DOHH2 (cell line): Measurements from ENCODE around the gene SIRT5.

Experiments used
- EZH2phosphoT487 ChIP-seq: fragments of 200-600 bp; sonication (generic); IDR thresholded peaks from 2 replicates; pipeline ENCODE4 v1.6.1; 2017; ENCODE audit warnings: borderline replicate concordance, mild to moderate bottlenecking, antibody characterized with exemption, low read length, moderate library complexity, mixed read lengths
- TF ChIP-seq, protein P1 (sequence below): fragments of 200-600 bp; sonication (generic); IDR thresholded peaks from one replicate; pipeline ENCODE4 v1.5.1; 2014; ENCODE audit warnings: antibody characterized with exemption, mild to moderate bottlenecking, low read depth, low read length; ENCODE audit not compliant: poor library complexity, severe bottlenecking

DNA sequence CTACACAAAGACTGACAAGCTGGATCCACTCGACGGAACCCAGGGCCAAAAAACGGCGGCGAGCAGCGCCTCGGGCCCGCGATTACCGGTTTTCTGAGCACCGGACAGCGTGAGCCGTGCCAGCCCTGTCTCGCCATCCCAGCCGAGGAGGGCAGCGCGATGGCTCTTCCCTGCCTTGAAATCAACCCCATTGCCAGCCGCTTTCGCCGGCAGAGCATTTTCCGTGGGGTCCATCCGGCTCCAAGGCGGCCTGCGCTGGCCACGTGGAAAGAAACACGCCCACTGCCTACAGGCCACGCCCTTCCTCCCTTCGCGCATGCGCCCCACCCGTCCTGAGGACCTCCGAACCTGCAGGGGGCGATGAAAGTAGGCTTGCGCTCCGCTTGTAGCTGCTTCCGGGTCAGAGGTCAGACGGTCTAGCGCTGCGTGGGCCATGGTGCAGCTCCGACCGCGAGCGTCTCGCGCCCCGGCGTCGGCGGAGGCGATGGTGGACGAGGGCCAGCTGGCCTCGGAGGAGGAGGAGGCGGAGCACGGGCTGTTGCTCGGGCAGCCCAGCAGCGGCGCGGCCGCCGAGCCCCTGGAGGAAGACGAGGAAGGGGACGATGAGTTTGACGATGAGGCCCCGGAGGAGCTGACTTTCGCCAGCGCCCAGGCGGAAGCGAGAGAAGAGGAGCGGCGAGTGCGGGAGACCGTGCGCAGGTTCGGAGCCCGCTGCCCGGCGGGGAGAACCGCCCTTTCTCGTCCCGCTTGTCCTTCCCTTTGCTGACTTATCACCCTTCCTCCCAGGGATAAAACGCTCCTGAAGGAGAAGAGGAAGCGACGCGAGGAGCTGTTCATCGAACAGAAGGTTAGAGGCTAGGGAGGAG is 40.8 kb downstream of the SIRT5 start, which contains the start of gene NOL7:
- TF ChIP-seq, protein P1, sequence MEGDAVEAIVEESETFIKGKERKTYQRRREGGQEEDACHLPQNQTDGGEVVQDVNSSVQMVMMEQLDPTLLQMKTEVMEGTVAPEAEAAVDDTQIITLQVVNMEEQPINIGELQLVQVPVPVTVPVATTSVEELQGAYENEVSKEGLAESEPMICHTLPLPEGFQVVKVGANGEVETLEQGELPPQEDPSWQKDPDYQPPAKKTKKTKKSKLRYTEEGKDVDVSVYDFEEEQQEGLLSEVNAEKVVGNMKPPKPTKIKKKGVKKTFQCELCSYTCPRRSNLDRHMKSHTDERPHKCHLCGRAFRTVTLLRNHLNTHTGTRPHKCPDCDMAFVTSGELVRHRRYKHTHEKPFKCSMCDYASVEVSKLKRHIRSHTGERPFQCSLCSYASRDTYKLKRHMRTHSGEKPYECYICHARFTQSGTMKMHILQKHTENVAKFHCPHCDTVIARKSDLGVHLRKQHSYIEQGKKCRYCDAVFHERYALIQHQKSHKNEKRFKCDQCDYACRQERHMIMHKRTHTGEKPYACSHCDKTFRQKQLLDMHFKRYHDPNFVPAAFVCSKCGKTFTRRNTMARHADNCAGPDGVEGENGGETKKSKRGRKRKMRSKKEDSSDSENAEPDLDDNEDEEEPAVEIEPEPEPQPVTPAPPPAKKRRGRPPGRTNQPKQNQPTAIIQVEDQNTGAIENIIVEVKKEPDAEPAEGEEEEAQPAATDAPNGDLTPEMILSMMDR = peak; percentile 75
- no peak for TF ChIP-seq EZH2phosphoT487
